HCT116 (cell line): ENCODE results near the gene CAPS.

Experiments used
- CTCF ChIP-seq, 3 experiments: fragments of 200-600 bp in 1 of 3; sonication (generic) in 1 of 3; IDR thresholded peaks in 2 of 3; conservative IDR thresholded peaks in 1 of 3; 2 replicates each; pipeline ENCODE4 v1.5.1; 2012 to 2017; ENCODE audit warnings: low read depth in 2 of 3, low read length in 2 of 3, antibody characterized with exemption in 1 of 3, borderline replicate concordance in 1 of 3, control low read depth in 1 of 3, mild to moderate bottlenecking in 1 of 3, mixed read lengths in 1 of 3, mixed run types in 1 of 3, moderate library complexity in 1 of 3; ENCODE audit not compliant: insufficient read depth in 1 of 3
- EZH2 ChIP-seq: fragments of 200-600 bp; sonication (generic); IDR thresholded peaks from 2 replicates; pipeline ENCODE4 v1.6.1; 2017; ENCODE audit warnings: antibody characterized with exemption, mixed run types
- FOSL1 ChIP-seq: IDR thresholded peaks from 2 replicates; pipeline ENCODE4 v1.6.1; 2012; ENCODE audit warnings: low read depth
- POLR2A ChIP-seq: IDR thresholded peaks from 2 replicates; pipeline ENCODE4 v1.7.0; 2011; ENCODE audit warnings: borderline replicate concordance; ENCODE audit not compliant: insufficient read depth, insufficient read length; ENCODE audit errors: extremely low read depth
- RAD21 ChIP-seq: IDR thresholded peaks from 2 replicates; pipeline ENCODE4 v1.6.1; 2012; ENCODE audit warnings: low read depth, mild to moderate bottlenecking
- YY1 ChIP-seq: IDR thresholded peaks from 2 replicates; pipeline ENCODE4 v1.6.1; 2011; ENCODE audit warnings: low read length, low read depth, moderate library complexity, mild to moderate bottlenecking; ENCODE audit not compliant: insufficient replicate concordance; ENCODE audit errors: extremely low read depth
- ZNF274 ChIP-seq: fragments of 200-500 bp; sonication (Bioruptor generic); IDR thresholded peaks from 2 replicates; pipeline ENCODE4 v1.6.1; 2014; ENCODE audit warnings: mild to moderate bottlenecking, low read depth, low read length, inconsistent platforms
- TF ChIP-seq, protein P1 (sequence below): IDR thresholded peaks from 2 replicates; pipeline ENCODE4 v1.6.1; 2012

DNA sequence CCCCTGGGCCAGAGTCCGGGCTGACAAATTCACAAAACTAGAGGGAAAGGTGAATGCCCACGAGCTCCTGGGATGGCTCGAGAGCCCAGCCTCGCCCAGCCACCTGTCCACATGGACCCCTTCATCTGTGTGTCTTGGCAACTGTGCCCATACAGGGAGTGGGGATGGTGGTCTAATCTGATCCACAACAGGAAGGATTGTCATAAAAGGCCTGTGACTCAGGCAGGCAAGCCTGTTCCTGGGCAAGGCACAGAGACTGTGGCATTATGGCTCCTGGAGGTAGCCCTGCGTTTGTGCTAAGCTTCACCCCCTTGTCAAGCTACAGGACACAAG is 20.0 kb downstream of the CAPS start:
- TF ChIP-seq CTCF (IDR thresholded peaks at IDR 0.05 in 2 of 3, conservative IDR thresholded peaks at IDR 0.05 in 1 of 3; ENCODE audit: borderline replicate concordance in 1 of 3, insufficient read depth in 1 of 3, low read depth in 2 of 3, low read length in 2 of 3) (no peak), POLR2A (no peak), ZNF274 (no peak), RAD21 (no peak), YY1 (no peak), EZH2 (no peak), FOSL1 (no peak)
- TF ChIP-seq, protein P1, sequence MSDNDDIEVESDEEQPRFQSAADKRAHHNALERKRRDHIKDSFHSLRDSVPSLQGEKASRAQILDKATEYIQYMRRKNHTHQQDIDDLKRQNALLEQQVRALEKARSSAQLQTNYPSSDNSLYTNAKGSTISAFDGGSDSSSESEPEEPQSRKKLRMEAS: no peak
